H9 (cell line): ENCODE data around the gene NAA30. TPM values are rescaled to one million over a fixed set of nuclear protein-coding genes. Genes with fewer than 3 reads are reported as not detected.

Source experiments
- DNase-seq: peaks from one replicate; pipeline ENCODE4 v3.0.0-alpha.2; 2017
- H2AFZ ChIP-seq: one replicate; pipeline ENCODE4 v1.6.1; 2013; ENCODE audit warnings: mild to moderate bottlenecking, low read length, control low read depth, moderate library complexity
- H2AK5ac ChIP-seq: 2 replicates; pipeline ENCODE4 v1.6.1; 2013; ENCODE audit warnings: low read length, control low read depth, mixed read lengths; ENCODE audit not compliant: insufficient read length
- H2BK120ac ChIP-seq: one replicate; pipeline ENCODE4 v1.6.1; 2013; ENCODE audit warnings: low read depth, mild to moderate bottlenecking, low read length, control low read depth, inconsistent platforms; ENCODE audit not compliant: poor library complexity, severe bottlenecking
- H2BK12ac ChIP-seq: 2 replicates; pipeline ENCODE4 v1.6.1; 2013; ENCODE audit warnings: low read length, control low read depth, mixed read lengths, low read depth; ENCODE audit not compliant: insufficient read length
- H2BK15ac ChIP-seq: 2 replicates; pipeline ENCODE4 v1.6.1; 2013; ENCODE audit warnings: low read depth, low read length, control low read depth
- H2BK20ac ChIP-seq: one replicate; pipeline ENCODE4 v1.6.1; 2013; ENCODE audit warnings: low read depth, mild to moderate bottlenecking, low read length, control low read depth, inconsistent platforms; ENCODE audit not compliant: poor library complexity, severe bottlenecking
- H2BK5ac ChIP-seq: 2 replicates; pipeline ENCODE4 v1.6.1; 2013; ENCODE audit warnings: low read length, control low read depth, mixed read lengths; ENCODE audit not compliant: insufficient read length
- H3K14ac ChIP-seq: 2 replicates; pipeline ENCODE4 v1.6.1; 2013; ENCODE audit warnings: low read length, control low read depth; ENCODE audit not compliant: insufficient read depth
- H3K18ac ChIP-seq: 2 replicates; pipeline ENCODE4 v1.6.1; 2013; ENCODE audit warnings: low read depth, mild to moderate bottlenecking, mixed read lengths, low read length, control low read depth; ENCODE audit not compliant: insufficient read length
- H3K23ac ChIP-seq: 2 replicates; pipeline ENCODE4 v1.6.1; 2013; ENCODE audit warnings: low read length, control low read depth, mixed read lengths, low read depth; ENCODE audit not compliant: insufficient read length
- H3K23me2 ChIP-seq: 2 replicates; pipeline ENCODE4 v1.6.1; 2013; ENCODE audit warnings: low read depth, mild to moderate bottlenecking, mixed read lengths, low read length, control low read depth; ENCODE audit not compliant: insufficient read length, poor library complexity, severe bottlenecking
- H3K27ac ChIP-seq: 2 replicates; pipeline ENCODE4 v1.5.1; 2013; ENCODE audit warnings: low read length, control low read depth, mixed read lengths, low read depth; ENCODE audit not compliant: insufficient read length
- H3K27me3 ChIP-seq: 2 replicates; pipeline ENCODE4 v1.6.1; 2013; ENCODE audit warnings: low read length, control low read depth, inconsistent platforms; ENCODE audit not compliant: insufficient read depth
- H3K4ac ChIP-seq: 2 replicates; pipeline ENCODE4 v1.6.1; 2013; ENCODE audit warnings: low read depth, mild to moderate bottlenecking, control low read depth, inconsistent platforms, low read length, moderate library complexity
- H3K4me1 ChIP-seq: 2 replicates; pipeline ENCODE4 v1.6.1; 2013; ENCODE audit warnings: low read length, control low read depth, inconsistent platforms; ENCODE audit not compliant: insufficient read depth
- H3K4me2 ChIP-seq: 2 replicates; pipeline ENCODE4 v1.6.1; 2013; ENCODE audit warnings: low read length, control low read depth, mixed read lengths; ENCODE audit not compliant: insufficient read length, insufficient read depth
- H3K56ac ChIP-seq: 2 replicates; pipeline ENCODE4 v1.6.1; 2013; ENCODE audit warnings: low read depth, mild to moderate bottlenecking, mixed read lengths, low read length, control low read depth; ENCODE audit not compliant: insufficient read length
- H3K79me1 ChIP-seq: 2 replicates; pipeline ENCODE4 v1.6.1; 2013; ENCODE audit warnings: low read depth, mild to moderate bottlenecking, moderate library complexity, low read length, control low read depth, inconsistent platforms; ENCODE audit not compliant: insufficient read depth, poor library complexity, severe bottlenecking
- H3K79me2 ChIP-seq: 2 replicates; pipeline ENCODE4 v1.6.1; 2013; ENCODE audit warnings: low read length, control low read depth, inconsistent platforms; ENCODE audit not compliant: insufficient read depth
- H3K9ac ChIP-seq: 2 replicates; pipeline ENCODE4 v1.6.1; 2013; ENCODE audit warnings: low read length, control low read depth, mixed read lengths; ENCODE audit not compliant: insufficient read length; ENCODE audit errors: extremely low read depth
- H3K9me3 ChIP-seq: one replicate; pipeline ENCODE4 v1.6.1; 2013; ENCODE audit warnings: low read depth, low read length, inconsistent platforms; ENCODE audit not compliant: control insufficient read depth
- H3T11ph ChIP-seq: one replicate; pipeline ENCODE4 v1.6.1; 2013; ENCODE audit warnings: mild to moderate bottlenecking, low read length, control low read depth, inconsistent platforms
- H4K20me1 ChIP-seq: one replicate; pipeline ENCODE4 v1.6.1; 2013; ENCODE audit not compliant: control insufficient read depth, insufficient read length, insufficient read depth
- H4K5ac ChIP-seq: 2 replicates; pipeline ENCODE4 v1.6.1; 2013; ENCODE audit warnings: low read depth, mild to moderate bottlenecking, mixed read lengths, low read length, control low read depth; ENCODE audit not compliant: insufficient read length
- H4K8ac ChIP-seq: replicated peaks from 2 replicates; pipeline ENCODE4 v1.6.1; 2013; ENCODE audit warnings: low read length, control low read depth, mixed read lengths, low read depth; ENCODE audit not compliant: insufficient read length
- H4K91ac ChIP-seq: 2 replicates; pipeline ENCODE4 v1.6.1; 2013; ENCODE audit warnings: low read depth, mild to moderate bottlenecking, moderate library complexity, mixed read lengths, low read length, control low read depth; ENCODE audit not compliant: insufficient read length
- H3K27ac Mint-ChIP-seq, 3 experiments: 2 replicates in 2 of 3; 3 replicates in 1 of 3; pipeline ENCODE4 v1.8.0; 2020 to 2021; ENCODE audit warnings: mixed read lengths in 3 of 3, mild to moderate bottlenecking in 1 of 3, moderate library complexity in 1 of 3
- H3K27me3 Mint-ChIP-seq: 2 replicates; pipeline ENCODE4 v1.8.0; 2021; ENCODE audit warnings: low read depth, mild to moderate bottlenecking, moderate library complexity, mixed read lengths
- H3K36me3 Mint-ChIP-seq, 3 experiments: 2 replicates in 2 of 3; 3 replicates in 1 of 3; pipeline ENCODE4 v1.8.0; 2020 to 2021; ENCODE audit warnings: low read depth in 3 of 3, mixed read lengths in 3 of 3; ENCODE audit not compliant: insufficient read depth in 1 of 3
- H3K4me1 Mint-ChIP-seq, 2 experiments: 2 replicates each; pipeline ENCODE4 v1.8.0; 2020; ENCODE audit warnings: mixed read lengths in 2 of 2
- H3K4me3 Mint-ChIP-seq, 2 experiments: 2 replicates in 1 of 2; 3 replicates in 1 of 2; pipeline ENCODE4 v1.8.0; 2020 to 2021; ENCODE audit warnings: mild to moderate bottlenecking in 2 of 2, mixed read lengths in 2 of 2, moderate library complexity in 1 of 2
- H3K9me3 Mint-ChIP-seq, 2 experiments: 2 replicates in 1 of 2; 3 replicates in 1 of 2; pipeline ENCODE4 v1.8.0; 2020; ENCODE audit warnings: mild to moderate bottlenecking in 2 of 2, mixed read lengths in 2 of 2, moderate library complexity in 1 of 2
- CTCF ChIP-seq: fragments of 200-600 bp; sonication (generic); conservative IDR thresholded peaks from 3 replicates; pipeline ENCODE4 v1.8.0; 2021; ENCODE audit warnings: antibody characterized with exemption, mild to moderate bottlenecking
- WGBS: extraction: QIAGEN DNeasy Blood & Tissue Kit; methylation state at CpG from one replicate; pipeline ENCODE4 v1.1.7; 2013; ENCODE audit warnings: missing lambda C conversion rate, low lambda C conversion rate, mixed read lengths; ENCODE audit not compliant: insufficient read length; ENCODE audit errors: extremely low coverage; 5-methylcytosine and 5-hydroxymethylcytosine counted together
- total RNA-seq: library from RNA; stranded (reverse); gene quantifications from 2 replicates; pipeline ENCODE4 v1.2.1, GENCODE V29; 2021

The NAA30 gene
- total RNA-seq, 1 experiment from 2014 or later, result 20.9 TPM

GRCh38 chr14:57355081-57355800, 35.1 kb upstream of the NAA30 start:
- no peak overlapping the region for H3K14ac ChIP-seq
- H2BK120ac ChIP-seq, result no peak overlapping the region
- H3K4me2 ChIP-seq, result no peak overlapping the region
- no peaks in the 10 kb centered on the region for H3K9me3 ChIP-seq
- no peaks in the 10 kb centered on the region for H3K36me3 Mint-ChIP-seq
- H3K4me1 ChIP-seq, result no peaks in the 10 kb centered on the region
- peaks cover 0 to 2% of the 10 kb centered on the region in 2 experiments; a peak in 2 of 4 replicates for H3K4me1 Mint-ChIP-seq
- H2BK5ac ChIP-seq, result no peak overlapping the region
- no peak for TF ChIP-seq CTCF
- no peaks in the 10 kb centered on the region for H3K23me2 ChIP-seq
- H2BK20ac ChIP-seq, result no peak overlapping the region
- no peaks in the 10 kb centered on the region for H3K9me3 Mint-ChIP-seq
- no peak overlapping the region for H4K5ac ChIP-seq
- no peak overlapping the region for H2AFZ ChIP-seq
- H3K27ac Mint-ChIP-seq, result no peak overlapping the region
- DNase-seq, result no peak
- no peak overlapping the region for H3K9ac ChIP-seq
- H3K4me3 Mint-ChIP-seq, result no peak overlapping the region
- no peak overlapping the region for H3K18ac ChIP-seq
- H4K8ac ChIP-seq, result no peak overlapping the region
- no peak overlapping the region for H3K4ac ChIP-seq
- H3K27me3 ChIP-seq, result no peaks in the 10 kb centered on the region
- H2AK5ac ChIP-seq, result no peak overlapping the region
- no CpG with 5 or more reads among the region's 3 CpGs for WGBS
- H3K56ac ChIP-seq, result no peak overlapping the region
- no peak overlapping the region for H3K27ac ChIP-seq
- no peaks in the 10 kb centered on the region for H3K27me3 Mint-ChIP-seq
- no peaks in the 10 kb centered on the region for H4K20me1 ChIP-seq
- no peak overlapping the region for H3T11ph ChIP-seq
- no peaks in the 10 kb centered on the region for H3K79me2 ChIP-seq
- no peaks in the 10 kb centered on the region for H3K79me1 ChIP-seq
- H4K91ac ChIP-seq, result no peak overlapping the region
- no peak overlapping the region for H3K23ac ChIP-seq
- H2BK12ac ChIP-seq, result no peak overlapping the region
- no peak overlapping the region for H2BK15ac ChIP-seq
